GM10248 (cell line): Measurements from ENCODE around the gene RNF149.
"Not testable (repeated sequence)": the region's sequence is repeated elsewhere in the genome, so short reads cannot be mapped to it uniquely, and the experiment has no call there.

Experiments used
- CTCF ChIA-PET: fragments of 300-600 bp; sonication (Branson Sonifier 250); formaldehyde crosslinking; extraction: SDS; loops from one replicate; lab custom pipeline; 2021; ENCODE audit warnings: antibody characterized with exemption; lab: Yijun Ruan, JAX
- POLR2A ChIA-PET: fragments of 350-650 bp; sonication (Branson Sonifier 250); formaldehyde crosslinking; extraction: SDS; loops from one replicate; lab custom pipeline; 2020; ENCODE audit warnings: antibody characterized with exemption; lab: Yijun Ruan, JAX
- DNase-seq: peaks from one replicate; pipeline ENCODE4 v3.0.0; 2012; ENCODE audit errors: extremely low spot score
- CTCF ChIP-seq: IDR thresholded peaks from 2 replicates; pipeline ENCODE4 v1.5.1; 2012; ENCODE audit warnings: mild to moderate bottlenecking, low read depth; ENCODE audit errors: extremely low read depth, missing control alignments, control extremely low read depth

RNF149 gene

GRCh38 chr2:101308432-101309210 is at the start of gene RNF149:
RNF149 (minus strand) TSS chr2:101308701; CDS start chr2:101308588, 113 bp downstream.
- DNase-seq = peak; percentile 99
- ChIA-PET POLR2A (no interaction called here), CTCF (interaction anchor here (0.9 to 1.4 kb wide), 4 partner anchors 9 to 296 kb away, joined by 3 to 7 read pairs (median 6); no protein-coding TSS in a partner anchor)
- no peak for TF ChIP-seq CTCF

GRCh38 chr2:101357376-101357775 is 48.9 kb upstream of the RNF149 start:
- POLR2A ChIA-PET = no interaction called here
- CTCF ChIA-PET = interaction anchor here (1.1 to 1.3 kb wide), 2 partner anchors 8 to 17 kb away, joined by 3 read pairs; no protein-coding TSS in a partner anchor
- TF ChIP-seq CTCF = no peak
- no peak for DNase-seq

GRCh38 chr2:101356521-101356920 is 48.0 kb upstream of the RNF149 start:
- TF ChIP-seq CTCF = no peak
- DNase-seq = no peak
- ChIA-PET CTCF (interaction anchor here (0.8 kb wide), 1 partner anchor 10 kb away, joined by 3 read pairs; no protein-coding TSS in a partner anchor), POLR2A (no interaction called here)

GRCh38 chr2:101356055-101356454 is 47.6 kb upstream of the RNF149 start:
- TF ChIP-seq CTCF = no peak
- CTCF ChIA-PET = interaction anchor here (0.8 kb wide), 1 partner anchor 10 kb away, joined by 3 read pairs; no protein-coding TSS in a partner anchor
- no peak for DNase-seq
- POLR2A ChIA-PET = no interaction called here

- DNase-seq = no peak
- ChIA-PET POLR2A (no interaction called here), CTCF (interaction anchor here (0.8 kb wide), 1 partner anchor 9 kb away, joined by 3 read pairs; no protein-coding TSS in a partner anchor)
- TF ChIP-seq CTCF = no peak
These were observed 47.0 kb upstream of the RNF149 start for GRCh38 chr2:101355401-101356054.

- no peak for TF ChIP-seq CTCF
- POLR2A ChIA-PET = no interaction called here
- no peak for DNase-seq
- CTCF ChIA-PET = interaction anchor here (1.4 to 2.4 kb wide), 3 partner anchors 10 to 19 kb away, joined by 4 to 11 read pairs (median 4); no protein-coding TSS in a partner anchor
These were observed 46.2 kb upstream of the RNF149 start for GRCh38 chr2:101354420-101355311.

- POLR2A ChIA-PET, DNase-seq: not testable (repeated sequence)
- CTCF ChIA-PET = interaction anchor here (1.5 to 2.4 kb wide), 2 partner anchors 10 kb away, joined by 4 to 11 read pairs; no protein-coding TSS in a partner anchor
These were observed 44.1 kb upstream of the RNF149 start for GRCh38 chr2:101352631-101353030.
